Left lung (tissue), 10 donors: ENCODE results near the gene MCC. TPM values are rescaled to one million over a fixed set of nuclear protein-coding genes. Genes with fewer than 3 reads are reported as not detected.

Source experiments
- ATAC-seq: fragments of 200-7000 bp; cut with Tn5 transposase; one replicate; pipeline ENCODE4 v1.9.1; 2020; ENCODE audit warnings: moderate library complexity
- DNase-seq, 4 donors: peaks; one replicate each; pipeline ENCODE4 v3.0.0-alpha.2; 2013 to 2020
- H3K27ac ChIP-seq, 2 donors: fragments of 200-600 bp; sonication (generic) in 1 of 2; one replicate each; pipeline versions ENCODE4 v1.5.0 to v1.8.0; 2020 to 2021
- H3K27me3 ChIP-seq, 2 donors: fragments of 200-600 bp; sonication (generic) in 1 of 2; one replicate each; pipeline versions ENCODE4 v1.5.0 to v1.8.0; 2020 to 2021
- H3K36me3 ChIP-seq, 2 donors: fragments of 200-600 bp; sonication (generic) in 1 of 2; one replicate each; pipeline versions ENCODE4 v1.5.0 to v1.8.0; 2020 to 2021
- H3K4me1 ChIP-seq, 2 donors: fragments of 200-600 bp; one replicate each; pipeline ENCODE4 v1.8.0; 2021
- H3K4me3 ChIP-seq, 2 donors: fragments of 200-600 bp; sonication (generic) in 1 of 2; one replicate each; pipeline versions ENCODE4 v1.5.0 to v1.8.0; 2020 to 2021; ENCODE audit warnings: mild to moderate bottlenecking in 1 of 2
- H3K9me3 ChIP-seq, 2 donors: fragments of 200-600 bp; sonication (generic) in 1 of 2; one replicate each; pipeline versions ENCODE4 v1.5.0 to v1.8.0; 2020 to 2021
- intact Hi-C, 2 donors: fragments of 100-400 bp; cut with DNase I; formaldehyde crosslinking; loops; one replicate each; pipeline versions ENCODE4 v1.11.2 to v1.14.2; 2022
- polyA plus RNA-seq, 6 donors: library from polyadenylated mRNA; unstranded; fragments of 120-200 nt; gene quantifications; one replicate each; pipeline ENCODE4 v1.2.1, GENCODE V29; 2013; ENCODE audit not compliant: insufficient read length in 6 of 6
- total RNA-seq, 2 donors: library from RNA; stranded (reverse); fragmentation: NEBNext Ultra II Directional; extraction: Animal tissue kit (Norgen Biotek cat#: 25700); gene quantifications; one replicate each; pipeline ENCODE4 v1.2.1, GENCODE V29; 2021
- TF ChIP-seq, protein P1 (sequence below), 2 donors: fragments of 200-600 bp; sonication (generic) in 1 of 2; IDR thresholded peaks; one replicate each; pipeline versions ENCODE4 v1.5.0 to v1.8.0; 2021; ENCODE audit warnings: antibody characterized with exemption in 2 of 2
- donor health status: DM: no; HTN: yes; CAD: no.
- donor health status: DM: no; HTN: no; CAD: no.

MCC gene
- total and polyA plus RNA-seq, 8 donors = 12.5 to 18.4 (median 16.1) TPM

GRCh38 chr5:113524927-113525326 is 36.7 kb upstream of the MCC start:
- peak; percentile 47 for ATAC-seq
- TF ChIP-seq, protein P1, sequence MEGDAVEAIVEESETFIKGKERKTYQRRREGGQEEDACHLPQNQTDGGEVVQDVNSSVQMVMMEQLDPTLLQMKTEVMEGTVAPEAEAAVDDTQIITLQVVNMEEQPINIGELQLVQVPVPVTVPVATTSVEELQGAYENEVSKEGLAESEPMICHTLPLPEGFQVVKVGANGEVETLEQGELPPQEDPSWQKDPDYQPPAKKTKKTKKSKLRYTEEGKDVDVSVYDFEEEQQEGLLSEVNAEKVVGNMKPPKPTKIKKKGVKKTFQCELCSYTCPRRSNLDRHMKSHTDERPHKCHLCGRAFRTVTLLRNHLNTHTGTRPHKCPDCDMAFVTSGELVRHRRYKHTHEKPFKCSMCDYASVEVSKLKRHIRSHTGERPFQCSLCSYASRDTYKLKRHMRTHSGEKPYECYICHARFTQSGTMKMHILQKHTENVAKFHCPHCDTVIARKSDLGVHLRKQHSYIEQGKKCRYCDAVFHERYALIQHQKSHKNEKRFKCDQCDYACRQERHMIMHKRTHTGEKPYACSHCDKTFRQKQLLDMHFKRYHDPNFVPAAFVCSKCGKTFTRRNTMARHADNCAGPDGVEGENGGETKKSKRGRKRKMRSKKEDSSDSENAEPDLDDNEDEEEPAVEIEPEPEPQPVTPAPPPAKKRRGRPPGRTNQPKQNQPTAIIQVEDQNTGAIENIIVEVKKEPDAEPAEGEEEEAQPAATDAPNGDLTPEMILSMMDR (IDR thresholded peaks at IDR 0.05) = no peak
- H3K27ac ChIP-seq = peak overlapping the region in 1 of 2 donors; percentile 29
- peaks cover 0 to 17% of the 10 kb centered on the region in 2 donors for H3K4me1 ChIP-seq
- H3K9me3 ChIP-seq = no peaks in the 10 kb centered on the region
- peaks cover 0 to 5% of the 10 kb centered on the region in 2 donors for H3K36me3 ChIP-seq
- H3K27me3 ChIP-seq = no peaks in the 10 kb centered on the region
- no peak for DNase-seq
- H3K4me3 ChIP-seq = no peak overlapping the region
- intact Hi-C loops = no loop called here

DNA sequence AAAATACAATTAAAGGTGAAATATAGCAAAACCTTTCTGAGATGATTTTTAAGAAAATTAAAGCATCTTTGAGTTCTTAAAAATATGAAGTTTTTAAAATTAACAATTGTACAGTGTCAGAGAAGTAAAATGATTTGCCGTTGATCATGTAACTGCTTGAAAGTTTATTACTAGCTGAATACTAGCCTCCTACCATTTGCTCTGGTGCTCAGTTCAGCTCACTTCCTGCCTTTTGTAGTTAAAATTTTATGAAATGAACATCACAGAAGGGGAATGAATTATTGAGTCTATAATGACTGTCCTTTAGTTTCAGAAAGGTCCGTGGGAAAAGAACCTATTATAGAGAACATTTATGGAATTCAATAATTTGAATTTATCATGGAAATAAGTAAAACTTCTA is 34.9 kb upstream of the MCC start:
- Histone ChIP-seq H3K4me1 (peaks cover 0 to 17% of the 10 kb centered on the region in 2 donors), H3K27ac (no peak overlapping the region), H3K9me3 (no peaks in the 10 kb centered on the region), H3K4me3 (no peak overlapping the region), H3K36me3 (peaks cover 0 to 11% of the 10 kb centered on the region in 2 donors), H3K27me3 (no peaks in the 10 kb centered on the region)
- intact Hi-C loops = no loop called here
- ATAC-seq (no peak), DNase-seq (no peak)
- TF ChIP-seq, protein P1 (IDR thresholded peaks at IDR 0.05) = no peak

GRCh38 chr5:113520899-113521298 is 32.6 kb upstream of the MCC start:
- DNase-seq (no peak), ATAC-seq (no peak)
- peaks cover 0 to 19% of the 10 kb centered on the region in 2 donors for H3K36me3 ChIP-seq
- intact Hi-C loops = no loop called here
- no peaks in the 10 kb centered on the region for H3K9me3 ChIP-seq
- peaks cover 0 to 28% of the 10 kb centered on the region in 2 donors for H3K4me1 ChIP-seq
- H3K4me3 ChIP-seq = no peak overlapping the region
- TF ChIP-seq, protein P1 (IDR thresholded peaks at IDR 0.05) = no peak
- H3K27ac ChIP-seq = no peak overlapping the region
- no peaks in the 10 kb centered on the region for H3K27me3 ChIP-seq

- Histone ChIP-seq H3K9me3 (no peaks in the 10 kb centered on the region), H3K27ac (no peak overlapping the region), H3K4me1 (peaks cover 0 to 31% of the 10 kb centered on the region in 2 donors), H3K27me3 (no peaks in the 10 kb centered on the region), H3K4me3 (no peak overlapping the region), H3K36me3 (peaks cover 0 to 19% of the 10 kb centered on the region in 2 donors)
- no peak for ATAC-seq
- TF ChIP-seq, protein P1 (IDR thresholded peaks at IDR 0.05) = no peak
- no peak for DNase-seq
- intact Hi-C loops = no loop called here
Observed at GRCh38 chr5:113520429-113520828, 32.2 kb upstream of the MCC start.

DNA sequence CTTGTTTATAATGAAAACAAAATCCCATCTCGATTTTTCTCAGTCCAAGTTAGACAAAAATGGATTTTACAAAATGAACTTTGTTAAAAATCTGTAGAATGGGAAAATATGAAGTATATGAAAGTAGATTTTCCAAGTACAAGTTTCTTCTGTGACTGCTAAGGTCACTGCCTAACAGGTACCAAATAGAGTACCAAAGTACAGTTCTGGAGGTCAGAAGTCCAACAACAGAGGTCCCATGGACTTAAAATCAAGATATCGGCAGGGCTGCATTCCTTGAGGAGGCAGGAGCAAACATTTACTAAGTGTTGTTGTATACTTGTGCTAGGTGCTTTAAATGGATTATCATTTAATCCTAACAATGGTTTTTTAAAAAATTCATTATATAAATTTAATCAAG is 31.2 kb upstream of the MCC start:
- intact Hi-C loops = no loop called here
- Histone ChIP-seq H3K4me1 (peaks cover 0 to 31% of the 10 kb centered on the region in 2 donors), H3K4me3 (no peak overlapping the region), H3K27ac (no peak overlapping the region), H3K36me3 (peaks cover 0 to 19% of the 10 kb centered on the region in 2 donors), H3K27me3 (no peaks in the 10 kb centered on the region), H3K9me3 (no peaks in the 10 kb centered on the region)
- ATAC-seq (no peak), DNase-seq (no peak)
- TF ChIP-seq, protein P1 (IDR thresholded peaks at IDR 0.05) = no peak
